Epithelial cell of esophagus (primary cell): ENCODE measurements around the gene RPL13A.

ENCODE experiments used
- DNase-seq: peaks from one replicate; pipeline ENCODE4 v3.0.0; 2010; ENCODE audit warnings: low read depth
- H3K4me3 ChIP-seq: 2 replicates; pipeline ENCODE4 v1.5.1; 2011; ENCODE audit warnings: mild to moderate bottlenecking, low read length, control low read depth
- CTCF ChIP-seq: IDR thresholded peaks from 2 replicates; pipeline ENCODE4 v1.5.1; 2011; ENCODE audit warnings: low read depth, mild to moderate bottlenecking, low read length, control low read depth, inconsistent platforms; ENCODE audit not compliant: insufficient read depth; ENCODE audit errors: missing control alignments

Gene RPL13A

GRCh38 chr19:49491804-49492572 is 4.6 kb downstream of the RPL13A start:
- TF ChIP-seq CTCF, result no peak
- DNase-seq, result no peak
- H3K4me3 ChIP-seq, result no peak overlapping the region

DNA sequence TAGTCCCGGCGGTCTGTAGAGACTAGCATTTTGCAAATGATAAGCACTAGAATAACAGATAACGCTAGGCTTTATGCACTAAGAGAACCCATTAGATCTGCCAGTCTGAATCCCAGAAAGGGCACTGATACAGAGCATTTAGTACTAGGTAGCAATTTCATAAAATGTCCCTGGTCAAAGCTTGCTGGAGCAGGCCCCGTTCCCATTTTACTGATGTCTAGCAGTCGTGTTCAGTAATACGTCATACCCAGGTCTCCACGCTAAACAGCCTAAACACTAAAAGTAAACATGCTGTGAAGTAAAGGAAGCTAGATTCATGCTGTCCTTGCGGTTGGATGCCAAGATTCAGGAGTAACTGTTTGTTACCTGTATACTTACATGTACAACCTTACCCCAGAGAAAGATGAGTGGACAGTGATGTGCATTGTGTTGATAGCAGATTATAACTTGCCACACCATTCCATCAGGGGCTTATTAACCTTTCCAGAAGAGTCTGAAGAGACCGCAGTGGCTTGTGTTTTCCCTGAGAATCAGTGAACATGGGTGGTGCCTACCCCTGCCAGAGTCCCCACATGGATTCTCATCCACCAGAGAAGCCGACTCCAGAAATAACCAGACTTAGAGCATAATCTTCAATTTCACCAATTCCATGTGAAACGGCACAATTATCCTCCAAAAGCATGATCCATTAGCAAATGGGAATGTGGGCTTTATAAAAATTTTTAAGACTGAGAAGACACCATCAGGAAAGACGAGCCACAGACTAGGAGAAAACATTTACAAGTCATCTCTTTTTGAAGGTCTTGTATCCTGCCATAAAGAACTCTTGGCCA is 5.4 kb downstream of the RPL13A start:
- H3K4me3 ChIP-seq, result no peak overlapping the region
- no peak for TF ChIP-seq CTCF
- peak; percentile 64 for DNase-seq

DNA sequence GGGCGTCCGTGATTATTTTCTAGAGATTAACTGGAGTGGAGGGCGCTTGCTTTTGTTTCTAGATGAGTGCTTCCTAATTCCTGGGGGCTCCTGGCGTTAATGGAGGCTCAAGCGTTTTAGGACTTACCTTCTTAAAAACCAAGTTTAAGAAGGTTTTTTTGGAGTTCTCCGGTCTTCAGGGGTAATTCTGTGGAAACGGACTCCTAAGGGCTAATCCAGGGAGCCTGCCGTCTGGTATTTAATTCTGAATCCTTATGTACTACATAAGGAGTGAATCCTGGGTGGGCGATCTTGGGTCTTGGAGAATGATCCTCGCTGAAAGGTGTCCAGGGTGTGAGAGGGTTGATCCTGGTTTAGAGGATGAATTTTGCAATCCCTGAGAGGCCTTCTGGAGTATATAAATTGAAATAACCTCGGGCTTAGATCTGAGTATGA is 9.2 kb downstream of the RPL13A start:
- DNase-seq, result no peak
- peak overlapping the region; percentile 100 for H3K4me3 ChIP-seq
- no peak for TF ChIP-seq CTCF

DNA sequence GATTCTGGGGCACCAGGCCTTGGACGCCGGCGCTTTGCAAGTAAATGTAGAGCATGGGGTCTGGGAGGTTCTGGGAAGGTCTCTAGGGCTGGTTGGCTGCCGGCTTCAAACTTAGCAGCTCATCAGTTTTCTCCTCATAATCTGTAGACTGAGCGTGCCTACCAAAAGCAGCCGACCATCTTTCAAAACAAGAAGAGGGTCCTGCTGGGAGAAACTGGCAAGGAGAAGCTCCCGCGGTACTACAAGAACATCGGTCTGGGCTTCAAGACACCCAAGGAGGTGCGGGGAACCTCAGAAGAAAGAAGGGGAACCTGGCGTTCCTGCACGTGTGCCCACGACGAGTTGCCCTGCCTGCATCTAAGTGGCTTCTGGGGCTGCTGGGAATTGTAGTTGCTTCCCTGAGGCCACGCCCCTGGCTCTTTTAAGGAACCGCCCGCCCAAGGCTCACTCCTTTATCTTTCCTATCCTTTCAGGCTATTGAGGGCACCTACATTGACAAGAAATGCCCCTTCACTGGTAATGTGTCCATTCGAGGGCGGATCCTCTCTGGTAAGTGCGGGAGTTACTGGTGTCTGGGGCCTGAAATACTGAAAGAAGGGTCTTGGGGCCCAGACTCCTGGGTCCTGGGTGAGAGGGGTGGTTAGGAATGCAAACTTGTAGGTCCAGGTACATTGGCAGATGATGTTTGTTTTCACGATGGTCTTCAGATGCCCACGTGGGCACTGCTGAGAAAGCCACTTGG is 9.8 kb downstream of the RPL13A start:
- peak overlapping the region; percentile 100 for H3K4me3 ChIP-seq
- no peak for TF ChIP-seq CTCF
- peak; percentile 79 for DNase-seq

GRCh38 chr19:49497789-49498103 is 10.3 kb downstream of the RPL13A start:
- no peak for TF ChIP-seq CTCF
- peak overlapping the region; percentile 100 for H3K4me3 ChIP-seq
- no peak for DNase-seq

GRCh38 chr19:49498475-49498874 is 11.1 kb downstream of the RPL13A start:
- no peak overlapping the region for H3K4me3 ChIP-seq
- DNase-seq, result no peak
- TF ChIP-seq CTCF, result no peak
